SK-N-MC (cell line): ENCODE results near the gene PPP4R3B.

ENCODE experiments used
- EZH2 ChIP-seq: fragments of 200-600 bp; sonication (generic); IDR thresholded peaks from one replicate; pipeline ENCODE4 v1.6.1; 2017; ENCODE audit warnings: antibody characterized with exemption
- FOXP2 ChIP-seq: optimal IDR thresholded peaks from 2 replicates; pipeline ENCODE3; 2011; ENCODE audit warnings: mild to moderate bottlenecking, moderate library complexity; ENCODE audit not compliant: insufficient read depth; ENCODE audit errors: extremely low read length, control extremely low read depth
- POLR2AphosphoS5 ChIP-seq: IDR thresholded peaks from 2 replicates; pipeline ENCODE4 v1.6.1; 2012; ENCODE audit warnings: mild to moderate bottlenecking, low read depth, low read length, borderline replicate concordance

DNA sequence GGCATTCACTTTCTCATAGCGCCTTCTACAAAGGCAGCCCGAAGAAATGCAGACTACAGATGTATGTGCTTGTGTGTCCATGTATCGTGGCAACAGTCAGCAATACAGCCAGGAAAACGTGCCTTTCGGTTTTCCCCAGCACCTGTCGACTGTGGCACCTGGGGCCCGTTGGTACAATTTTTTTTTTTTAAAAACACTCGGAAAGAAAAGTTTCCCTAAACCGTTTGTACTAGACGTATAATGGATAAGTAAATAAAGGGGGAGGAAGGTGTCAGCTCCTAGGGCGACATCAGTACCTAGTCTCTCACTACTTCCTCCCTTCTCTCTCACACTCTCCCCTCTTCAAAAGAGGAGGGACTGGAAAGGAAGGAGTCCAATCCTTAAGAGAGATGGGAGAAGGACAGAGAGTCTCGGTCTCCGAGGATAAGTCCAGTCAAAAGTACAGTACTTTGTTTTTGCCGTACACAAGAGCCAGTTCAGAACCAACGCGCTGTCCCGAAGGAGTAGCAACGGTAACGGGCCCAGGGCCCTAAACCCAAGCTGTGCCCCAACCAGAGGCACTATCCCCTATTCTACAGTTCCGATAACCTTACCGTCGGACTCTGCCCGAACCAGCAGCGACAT, 759 bp downstream of the PPP4R3B start:
- TF ChIP-seq EZH2: no peak
- no peak for TF ChIP-seq POLR2AphosphoS5
- TF ChIP-seq FOXP2: no peak
